GM21526 (cell line): Measurements from ENCODE around the gene PID1.
"Not testable (repeated sequence)": the region's sequence is repeated elsewhere in the genome, so short reads cannot be mapped to it uniquely, and the experiment has no call there.

Source experiments
- ATAC-seq: cut with Tn5 transposase; IDR thresholded peaks from one replicate; pipeline ENCODE4 v1.9.1; 2021; ENCODE audit warnings: moderate library complexity; ENCODE audit not compliant: unreplicated experiment, low FRiP score

Gene PID1

DNA sequence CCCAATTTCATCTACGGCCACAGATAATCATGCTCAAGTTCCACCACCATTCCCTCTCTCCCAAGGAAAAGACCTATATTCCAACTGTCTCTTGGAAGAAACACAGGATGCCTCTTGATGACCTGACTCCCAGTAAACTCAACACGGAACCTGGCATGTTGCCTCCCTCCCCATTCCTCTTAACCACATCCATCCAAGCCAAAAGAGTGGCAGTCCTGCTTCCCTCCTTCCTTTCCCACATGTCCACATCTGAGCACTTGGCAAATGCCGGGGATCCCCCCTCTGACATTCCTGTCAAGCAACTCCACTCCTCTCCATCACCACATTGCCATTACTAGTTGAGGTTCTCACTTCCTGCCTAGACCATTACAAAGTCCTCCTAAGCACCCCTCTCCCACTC lies 49.4 kb downstream of the PID1 start:
- no peak for ATAC-seq

DNA sequence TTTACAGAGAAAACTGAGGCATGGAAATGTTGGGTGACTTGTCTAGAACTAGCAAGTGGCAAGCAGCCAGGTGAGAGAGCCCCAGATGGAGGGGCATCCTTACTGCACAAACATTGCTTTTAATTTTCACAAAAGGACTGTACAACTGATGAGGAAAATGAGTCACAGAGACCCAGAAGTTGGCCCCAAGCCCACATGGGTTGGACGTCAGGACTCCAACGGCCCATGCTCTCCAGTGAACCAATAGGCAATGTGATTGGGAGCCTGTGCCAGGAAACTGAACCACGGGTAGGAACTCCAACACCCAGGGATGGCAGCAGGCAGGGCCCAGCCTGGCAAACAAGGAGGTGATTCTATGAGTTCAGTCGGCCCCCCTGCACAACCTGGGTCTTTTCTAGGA lies 50.8 kb downstream of the PID1 start:
- no peak for ATAC-seq

GRCh38 chr2:229218329-229218921 lies 52.7 kb downstream of the PID1 start:
- ATAC-seq = no peak

GRCh38 chr2:229212241-229212640 lies 58.8 kb downstream of the PID1 start:
- no peak for ATAC-seq

- ATAC-seq = no peak
Measured at GRCh38 chr2:229210641-229211040, 60.4 kb downstream of the PID1 start.

DNA sequence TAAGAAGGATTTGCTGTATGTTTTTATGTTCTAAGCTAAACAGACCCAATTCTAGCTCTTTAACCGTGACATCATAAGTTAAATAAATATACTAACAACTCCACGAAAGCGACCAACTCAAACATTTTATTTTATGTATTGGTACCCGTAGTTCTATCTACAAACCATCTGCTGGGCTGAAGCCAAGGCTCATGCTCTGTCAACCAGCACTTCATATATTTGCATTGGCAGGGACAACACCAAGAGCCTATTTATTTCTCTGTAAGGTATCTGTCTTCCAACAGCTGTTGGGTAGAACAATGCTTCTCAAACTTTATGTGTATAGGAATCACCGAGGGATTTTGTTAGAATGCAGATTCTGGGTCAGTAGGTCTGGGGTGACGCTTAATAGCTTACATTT lies 64.5 kb downstream of the PID1 start:
- ATAC-seq = no peak

DNA sequence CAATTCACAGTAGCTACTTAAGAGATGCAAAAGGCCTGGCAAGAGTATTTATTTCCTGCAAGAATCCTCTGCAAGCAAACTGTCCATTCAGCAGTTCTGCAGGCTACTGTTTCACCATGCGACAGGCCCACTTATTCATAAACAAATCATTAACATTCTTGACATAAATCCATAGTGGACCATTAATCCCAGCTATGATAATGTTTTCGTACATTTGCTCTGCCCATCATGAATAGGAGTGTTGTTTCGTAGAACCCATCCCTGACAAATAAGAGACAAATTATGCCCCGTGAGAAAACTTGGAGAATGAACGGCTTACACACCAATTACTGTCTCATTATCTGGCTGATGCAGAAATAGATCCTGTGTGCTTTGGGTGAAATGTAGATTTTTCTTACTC lies 65.4 kb downstream of the PID1 start:
- no peak for ATAC-seq

DNA sequence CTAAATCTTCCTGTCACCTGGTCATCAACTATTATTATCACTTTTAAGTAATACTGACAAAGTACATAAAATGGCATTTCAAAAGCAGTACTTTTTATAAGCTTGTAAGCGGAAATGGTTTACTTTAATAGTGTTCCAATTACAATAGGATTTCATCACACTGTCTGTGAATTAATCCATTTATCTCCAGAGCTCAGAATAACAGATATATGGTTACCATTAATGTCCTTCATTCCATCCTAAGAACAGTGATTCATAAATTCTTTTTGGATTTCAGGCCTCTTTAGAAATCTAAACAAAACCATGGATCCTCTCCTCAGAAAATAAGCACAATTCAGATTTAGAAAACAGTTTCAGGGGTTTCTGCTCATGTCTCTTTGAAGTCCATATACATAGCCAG lies 68.4 kb downstream of the PID1 start:
- ATAC-seq = no peak

- ATAC-seq = no peak
Measured at GRCh38 chr2:229201521-229201920, 69.6 kb downstream of the PID1 start.

DNA sequence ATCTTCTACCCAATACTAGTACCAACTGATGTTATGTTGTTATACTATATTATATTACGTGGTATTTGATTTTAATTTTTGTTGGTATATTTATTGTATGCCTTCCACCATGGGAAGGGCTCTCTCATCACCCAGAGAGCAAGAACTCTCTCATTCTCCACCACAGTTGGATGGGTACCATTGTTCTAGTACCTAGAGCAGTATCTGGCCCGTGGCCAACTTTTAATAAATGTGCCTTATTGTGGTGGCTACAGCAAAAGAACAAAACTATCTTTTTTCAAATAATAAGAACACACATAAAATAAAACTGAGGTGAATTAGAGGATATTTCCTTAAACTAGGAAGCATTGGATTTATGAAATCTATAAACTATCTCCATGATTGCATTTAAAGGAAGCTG lies 71.8 kb downstream of the PID1 start:
- ATAC-seq = no peak

- ATAC-seq = no peak
Measured at GRCh38 chr2:229196448-229196847, 74.6 kb downstream of the PID1 start.

DNA sequence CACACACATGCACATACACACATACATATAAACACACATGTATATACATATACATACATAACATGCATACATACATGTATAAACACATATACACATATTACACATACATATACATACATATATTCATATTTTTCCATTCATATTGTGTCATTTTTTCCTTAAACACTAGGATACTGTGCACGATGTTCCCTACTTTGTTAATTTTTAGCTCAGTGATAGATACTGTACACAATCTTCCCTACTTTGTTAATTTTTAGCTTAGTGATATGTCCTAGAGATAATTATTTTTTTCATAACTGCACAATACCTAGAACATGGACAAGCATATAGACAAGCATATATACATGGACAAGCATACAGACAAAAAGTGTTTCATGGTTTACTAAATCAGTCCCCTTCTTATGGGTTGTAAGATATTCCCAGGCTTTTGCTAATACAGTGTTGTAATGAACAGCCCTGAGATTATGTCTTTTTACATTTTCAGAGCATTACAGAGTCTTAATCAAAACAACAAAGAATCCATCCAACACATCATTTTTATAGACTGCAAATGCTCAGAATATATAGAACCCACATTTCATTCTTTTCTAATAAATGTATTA lies 75.6 kb downstream of the PID1 start:
- no peak for ATAC-seq

DNA sequence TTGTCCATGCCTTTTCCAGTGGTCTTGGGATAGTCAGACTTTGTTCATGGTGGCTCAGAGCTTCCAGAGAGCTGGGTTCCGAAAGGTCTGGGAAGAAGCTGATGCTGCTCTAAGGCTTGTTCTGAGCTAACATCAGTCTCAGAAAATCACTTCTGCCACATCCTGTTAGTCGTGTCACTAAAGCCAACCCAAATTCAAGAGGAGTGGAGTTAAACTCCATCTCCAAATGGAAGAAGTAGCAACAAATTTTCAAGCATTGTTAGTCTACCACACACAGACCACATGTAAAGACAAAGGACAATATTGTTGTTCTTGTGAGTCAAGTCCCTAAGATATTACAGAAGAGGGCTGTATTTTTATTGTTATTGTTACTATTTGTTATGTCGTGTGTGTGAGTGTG lies 77.8 kb downstream of the PID1 start:
- ATAC-seq = no peak

DNA sequence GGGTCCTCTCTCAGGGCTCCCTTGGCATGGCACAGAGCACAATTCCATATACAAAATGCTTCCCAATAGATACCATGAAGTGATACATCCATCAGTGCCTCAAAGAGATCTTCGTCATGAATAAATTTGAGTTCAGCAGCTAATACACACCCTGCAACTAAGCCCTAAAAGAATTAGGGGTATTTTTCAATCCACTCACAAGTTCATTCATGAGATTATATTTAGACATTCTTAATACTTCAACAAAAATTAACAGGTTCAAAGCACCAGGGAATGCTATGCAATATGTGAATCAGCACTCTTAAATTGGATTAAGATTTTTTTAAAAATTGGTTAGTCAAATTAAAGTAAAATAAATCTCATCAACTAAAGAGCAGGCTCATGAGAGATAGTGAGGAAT lies 79.7 kb downstream of the PID1 start:
- ATAC-seq = no peak

GRCh38 chr2:229187123-229187522 lies 84.0 kb downstream of the PID1 start:
- not testable (repeated sequence) for ATAC-seq

DNA sequence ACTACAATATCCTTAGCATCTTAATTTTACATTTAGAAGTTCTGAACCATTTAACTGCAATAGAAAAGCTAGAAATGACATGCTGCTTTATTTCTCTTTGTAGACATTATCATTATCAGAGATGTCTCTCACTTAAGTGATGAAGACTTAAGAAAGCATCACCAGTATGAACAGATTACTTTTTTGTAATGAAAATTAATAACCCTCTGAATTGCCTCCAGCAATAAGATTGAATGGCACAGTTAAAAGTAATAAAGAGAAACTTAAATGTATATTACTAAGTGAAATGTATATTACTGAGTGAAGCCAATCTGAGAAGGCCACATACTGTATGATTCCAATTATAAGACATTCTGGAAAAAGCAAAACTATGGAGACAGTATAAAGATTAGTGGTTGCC lies 89.4 kb downstream of the PID1 start:
- ATAC-seq = no peak

DNA sequence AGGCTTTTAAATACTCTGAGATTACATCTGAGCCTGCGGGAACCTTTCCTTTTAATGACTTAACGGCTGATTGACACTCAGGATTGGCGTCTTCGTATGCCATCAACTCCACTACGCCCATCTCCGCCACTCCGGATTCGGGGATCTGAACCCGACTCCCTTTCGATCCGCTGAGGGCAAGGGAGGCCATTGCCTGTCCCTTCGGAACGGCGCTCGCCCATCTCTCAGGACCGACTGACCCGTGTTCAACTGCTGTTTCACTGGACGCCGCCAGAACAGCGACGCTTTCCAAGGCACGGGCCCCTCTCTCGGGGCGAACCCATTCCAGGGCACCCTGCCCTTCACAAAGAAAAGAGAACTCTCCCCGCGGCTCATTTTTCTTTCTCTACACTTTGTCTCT lies 90.4 kb downstream of the PID1 start:
- ATAC-seq = no peak

GRCh38 chr2:229179628-229180027 lies 91.5 kb downstream of the PID1 start:
- no peak for ATAC-seq

- no peak for ATAC-seq
Measured at GRCh38 chr2:229178706-229179105, 92.4 kb downstream of the PID1 start.

DNA sequence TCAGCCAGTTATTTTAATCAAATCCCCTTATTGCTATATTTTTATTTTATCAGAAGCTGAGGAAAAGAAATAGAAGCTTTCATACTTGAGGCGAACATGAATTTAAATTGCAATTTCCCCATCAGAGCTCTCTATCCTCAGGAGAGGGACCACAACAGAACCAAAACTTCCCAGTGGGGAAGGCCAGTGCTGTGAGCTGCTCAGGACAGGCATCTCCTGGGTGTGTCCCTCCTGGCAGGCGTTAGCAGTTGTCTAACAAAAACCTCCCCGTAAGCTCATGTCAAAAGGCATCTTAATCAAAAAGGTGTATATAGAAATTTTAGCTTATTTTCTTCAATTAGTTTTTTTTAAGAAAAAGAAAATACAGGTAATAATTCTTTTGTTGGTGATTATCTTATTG lies 93.0 kb downstream of the PID1 start:
- no peak for ATAC-seq

GRCh38 chr2:229176136-229176535 lies 95.0 kb downstream of the PID1 start:
- ATAC-seq = no peak

GRCh38 chr2:229175497-229175863 lies 95.6 kb downstream of the PID1 start:
- no peak for ATAC-seq
